Measurements from ENCODE around the gene SP140.
"Not testable (repeated sequence)": the region's sequence is repeated elsewhere in the genome, so short reads cannot be mapped to it uniquely, and the experiment has no call there.

Gene SP140

DNA sequence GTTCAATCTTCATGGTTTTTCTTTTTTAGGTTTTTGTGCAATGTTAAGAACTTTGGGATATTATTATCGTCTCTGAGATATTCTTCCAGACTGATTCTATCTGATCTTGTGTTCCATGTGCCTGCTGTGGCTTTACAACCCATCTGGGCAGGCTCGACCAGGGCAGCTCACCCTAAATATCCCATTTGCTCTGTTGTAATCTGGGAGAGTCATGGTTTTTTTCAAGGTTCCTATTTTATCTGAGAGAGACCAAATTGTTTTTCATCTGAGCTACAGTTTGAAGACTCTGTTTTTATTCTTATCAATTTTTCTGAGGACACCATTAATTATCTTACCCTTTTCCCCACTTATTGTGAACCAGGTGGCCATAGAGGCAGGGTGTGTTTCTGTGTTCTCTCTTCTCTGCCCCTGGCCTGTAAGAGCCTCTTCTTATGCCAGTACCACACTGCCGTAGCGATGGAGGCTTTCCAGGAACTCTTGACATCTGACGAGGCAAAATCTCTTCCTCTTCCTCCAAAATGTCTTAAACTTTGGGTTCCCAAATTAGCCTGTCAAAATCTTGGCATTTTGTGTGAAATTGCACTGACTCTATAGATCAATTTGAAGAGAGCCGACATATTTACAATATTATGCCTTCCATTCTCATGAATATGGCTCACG is 104.5 kb downstream of the SP140 start:
- DNase-seq (ENCODE audit: low read depth, low spot score) = no peak
- Histone ChIP-seq H3K4me3 (ENCODE audit: insufficient read length, low read depth) (no peak overlapping the region), H3K9ac (ENCODE audit: insufficient read length, low read depth) (no peak overlapping the region), H3K36me3 (ENCODE audit: insufficient read depth, insufficient read length, low read length) (no peaks in the 10 kb centered on the region), H3K4me1 (ENCODE audit: insufficient read depth, insufficient read length) (no peaks in the 10 kb centered on the region), H3K27me3 (ENCODE audit: insufficient read depth, insufficient read length) (no peaks in the 10 kb centered on the region), H3K9me3 (ENCODE audit: insufficient read depth, low read length) (no peaks in the 10 kb centered on the region; the same call in 1 of the 2 replicates)
- TF ChIP-seq YY1 (IDR thresholded peaks at IDR 0.05; ENCODE audit: insufficient read depth, insufficient read length) = no peak
- TF ChIP-seq ZNF274 (IDR thresholded peaks at IDR 0.05; ENCODE audit: low read depth, low read length) = no peak
- TF ChIP-seq SUZ12 (IDR thresholded peaks at IDR 0.05; ENCODE audit: extremely low read depth, insufficient read depth, insufficient read length) = no peak

DNA sequence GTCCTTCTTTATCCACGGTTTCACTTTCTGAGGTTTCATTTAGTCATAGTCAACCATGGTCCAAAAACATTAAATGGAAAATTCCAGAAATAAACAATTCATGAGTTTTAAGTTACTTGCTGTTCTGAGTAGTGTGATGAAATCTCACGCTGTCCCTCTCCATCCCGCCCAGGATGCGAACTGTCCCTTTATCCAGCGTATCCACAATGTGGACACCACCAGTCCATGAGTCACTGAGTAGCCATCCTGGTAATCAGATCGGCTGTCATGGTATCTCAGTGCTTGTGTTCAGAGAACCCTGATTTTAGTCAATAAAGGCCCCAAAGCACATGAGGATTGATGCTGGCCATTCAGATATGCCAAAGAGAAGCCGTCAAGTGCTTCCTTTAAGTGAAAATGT is 105.2 kb downstream of the SP140 start:
- Histone ChIP-seq H3K9me3 (ENCODE audit: insufficient read depth, low read length) (no peaks in the 10 kb centered on the region; the same call in 1 of the 2 replicates), H3K27me3 (ENCODE audit: insufficient read depth, insufficient read length) (no peaks in the 10 kb centered on the region), H3K4me1 (ENCODE audit: insufficient read depth, insufficient read length) (no peaks in the 10 kb centered on the region), H3K4me3 (ENCODE audit: insufficient read length, low read depth) (no peak overlapping the region), H3K9ac (ENCODE audit: insufficient read length, low read depth) (no peak overlapping the region), H3K36me3 (ENCODE audit: insufficient read depth, insufficient read length, low read length) (no peaks in the 10 kb centered on the region)
- TF ChIP-seq SUZ12 (IDR thresholded peaks at IDR 0.05; ENCODE audit: extremely low read depth, insufficient read depth, insufficient read length) = no peak
- no peak for TF ChIP-seq ZNF274 (IDR thresholded peaks at IDR 0.05; ENCODE audit: low read depth, low read length)
- TF ChIP-seq YY1 (IDR thresholded peaks at IDR 0.05; ENCODE audit: insufficient read depth, insufficient read length) = no peak
- no peak for DNase-seq (ENCODE audit: low read depth, low spot score)

DNA sequence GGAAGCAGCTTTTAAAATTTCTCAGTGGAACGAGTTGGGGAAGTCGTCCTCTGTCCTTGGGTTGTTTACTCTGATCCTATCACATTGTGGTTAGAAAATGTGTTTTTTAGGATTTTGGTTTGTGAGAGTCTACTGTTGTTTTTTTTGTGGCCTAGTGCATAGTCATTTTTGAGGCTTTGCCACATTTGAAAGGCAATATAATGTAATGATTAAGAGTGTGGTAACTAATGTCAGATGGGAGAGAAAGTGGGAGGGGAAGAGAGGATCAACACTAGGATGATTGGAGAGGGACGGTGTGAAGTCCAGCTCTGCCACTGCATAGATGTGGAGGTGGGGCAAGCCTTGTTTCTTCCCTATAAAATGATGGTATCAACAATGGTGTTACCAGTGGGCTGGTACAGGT is 109.9 kb downstream of the SP140 start:
- no peak for TF ChIP-seq ZNF274 (IDR thresholded peaks at IDR 0.05; ENCODE audit: low read depth, low read length)
- TF ChIP-seq YY1 (IDR thresholded peaks at IDR 0.05; ENCODE audit: insufficient read depth, insufficient read length) = no peak
- no peak for TF ChIP-seq SUZ12 (IDR thresholded peaks at IDR 0.05; ENCODE audit: extremely low read depth, insufficient read depth, insufficient read length)
- Histone ChIP-seq H3K9me3 (ENCODE audit: insufficient read depth, low read length) (no peaks in the 10 kb centered on the region; the same call in 1 of the 2 replicates), H3K36me3 (ENCODE audit: insufficient read depth, insufficient read length, low read length) (no peaks in the 10 kb centered on the region), H3K27me3 (ENCODE audit: insufficient read depth, insufficient read length) (no peaks in the 10 kb centered on the region), H3K9ac (ENCODE audit: insufficient read length, low read depth) (no peak overlapping the region), H3K4me3 (ENCODE audit: insufficient read length, low read depth) (no peak overlapping the region), H3K4me1 (ENCODE audit: insufficient read depth, insufficient read length) (no peaks in the 10 kb centered on the region)
- no peak for DNase-seq (ENCODE audit: low read depth, low spot score)

DNA sequence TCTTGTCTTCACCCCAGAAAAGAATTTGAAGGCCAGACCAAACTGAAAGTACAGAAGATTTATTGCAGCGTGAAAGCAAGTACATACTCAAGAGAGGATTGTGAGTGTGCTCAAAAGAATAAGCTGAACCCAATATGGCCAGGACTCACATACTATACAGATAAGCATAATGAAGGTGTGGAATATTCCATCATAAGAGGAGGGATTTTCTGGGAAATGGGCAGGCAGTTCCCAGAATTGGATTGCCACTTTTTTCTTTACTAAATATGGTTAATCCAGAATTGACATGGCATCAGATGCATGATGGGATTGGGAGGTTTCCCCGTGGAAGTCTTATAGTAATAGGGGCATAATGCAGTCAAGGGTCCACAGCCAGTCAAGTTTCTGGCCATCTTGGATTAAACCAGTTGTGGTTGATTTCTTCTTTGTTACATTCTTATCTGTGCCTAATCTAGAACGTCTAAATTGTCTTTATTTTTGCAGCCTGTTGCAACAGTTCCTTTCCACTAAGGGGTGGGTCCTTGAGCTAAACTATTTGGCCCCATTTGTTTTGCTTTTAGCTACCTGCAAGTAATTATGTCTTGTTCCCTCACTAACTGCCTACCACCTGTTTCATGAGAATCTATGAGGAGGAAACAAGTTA is 110.4 kb downstream of the SP140 start:
- no peak overlapping the region for H3K4me3 ChIP-seq (ENCODE audit: insufficient read length, low read depth)
- TF ChIP-seq SUZ12 (IDR thresholded peaks at IDR 0.05; ENCODE audit: extremely low read depth, insufficient read depth, insufficient read length) (no peak), YY1 (IDR thresholded peaks at IDR 0.05; ENCODE audit: insufficient read depth, insufficient read length) (no peak), ZNF274 (IDR thresholded peaks at IDR 0.05; ENCODE audit: low read depth, low read length) (no peak)
- no peaks in the 10 kb centered on the region for H3K36me3 ChIP-seq (ENCODE audit: insufficient read depth, insufficient read length, low read length)
- H3K4me1 ChIP-seq (ENCODE audit: insufficient read depth, insufficient read length) = no peaks in the 10 kb centered on the region
- H3K9ac ChIP-seq (ENCODE audit: insufficient read length, low read depth) = no peak overlapping the region
- DNase-seq (ENCODE audit: low read depth, low spot score) = no peak
- no peaks in the 10 kb centered on the region for H3K27me3 ChIP-seq (ENCODE audit: insufficient read depth, insufficient read length)
- no peaks in the 10 kb centered on the region; the same call in 1 of the 2 replicates for H3K9me3 ChIP-seq (ENCODE audit: insufficient read depth, low read length)

DNA sequence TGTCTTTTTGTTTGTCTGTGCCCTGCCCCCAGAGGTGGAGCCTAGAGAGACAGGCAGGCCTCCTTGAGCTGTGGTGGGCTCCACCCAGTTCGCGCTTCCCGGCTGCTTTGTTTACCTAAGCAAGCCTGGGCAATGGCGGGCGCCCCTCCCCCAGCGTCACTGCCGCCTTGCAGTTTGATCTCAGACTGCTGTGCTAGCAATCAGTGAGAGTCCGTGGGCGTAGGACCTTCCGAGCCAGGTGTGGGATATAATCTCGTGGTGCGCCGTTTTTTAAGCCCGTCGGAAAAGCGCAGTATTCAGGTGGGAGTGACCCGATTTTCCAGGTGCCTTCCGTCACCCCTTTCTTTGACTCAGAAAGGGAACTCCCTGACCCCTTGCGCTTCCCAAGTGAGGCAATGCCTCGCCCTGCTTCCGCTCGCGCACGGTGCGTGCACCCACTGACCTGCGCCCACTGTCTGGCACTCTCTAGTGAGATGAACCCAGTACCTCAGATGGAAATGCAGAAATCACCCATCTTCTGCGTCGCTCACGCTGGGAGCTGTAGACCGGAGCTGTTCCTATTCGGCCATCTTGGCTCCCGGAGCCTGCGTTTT is 116.5 kb downstream of the SP140 start:
- H3K4me1 ChIP-seq (ENCODE audit: insufficient read depth, insufficient read length); H3K27me3 ChIP-seq (ENCODE audit: insufficient read depth, insufficient read length); DNase-seq (ENCODE audit: low read depth, low spot score); H3K9ac ChIP-seq (ENCODE audit: insufficient read length, low read depth); H3K36me3 ChIP-seq (ENCODE audit: insufficient read depth, insufficient read length, low read length): not testable (repeated sequence)
- H3K9me3 ChIP-seq (ENCODE audit: insufficient read depth, low read length) = peaks cover 30% of the 10 kb centered on the region
- peak overlapping the region; percentile 34 for H3K4me3 ChIP-seq (ENCODE audit: insufficient read length, low read depth)

DNA sequence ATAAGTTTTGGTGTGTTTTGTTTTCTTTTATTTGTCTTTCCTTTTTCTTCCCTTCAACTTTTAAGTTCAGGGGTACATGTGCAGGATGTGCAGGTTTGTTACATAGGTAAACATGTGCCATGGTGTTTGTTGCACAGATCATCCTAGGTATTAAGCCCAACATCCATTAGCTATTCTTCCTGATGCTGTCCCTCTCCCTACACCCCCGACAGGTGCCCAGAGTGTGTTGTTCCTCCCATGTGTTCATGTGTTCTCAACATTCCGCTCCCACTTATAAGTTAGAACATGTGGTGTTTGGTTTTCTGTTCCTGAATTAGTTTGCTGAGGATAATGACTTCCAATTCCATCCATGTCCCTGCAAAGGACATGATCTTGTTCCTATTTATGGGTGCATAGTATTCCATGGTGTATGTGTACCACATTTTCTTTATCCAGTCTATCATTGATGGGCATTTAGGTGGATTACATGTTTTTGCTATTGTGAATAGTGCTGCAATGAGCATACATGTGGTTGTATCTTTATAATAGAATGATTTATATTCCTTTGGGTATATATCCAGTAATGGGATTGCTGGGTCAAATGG is 117.6 kb downstream of the SP140 start:
- H3K27me3 ChIP-seq (ENCODE audit: insufficient read depth, insufficient read length); H3K36me3 ChIP-seq (ENCODE audit: insufficient read depth, insufficient read length, low read length); H3K9ac ChIP-seq (ENCODE audit: insufficient read length, low read depth); DNase-seq (ENCODE audit: low read depth, low spot score); H3K4me1 ChIP-seq (ENCODE audit: insufficient read depth, insufficient read length): not testable (repeated sequence)
- H3K4me3 ChIP-seq (ENCODE audit: insufficient read length, low read depth) = peak overlapping the region; percentile 34
- peaks cover 35% of the 10 kb centered on the region for H3K9me3 ChIP-seq (ENCODE audit: insufficient read depth, low read length)

DNA sequence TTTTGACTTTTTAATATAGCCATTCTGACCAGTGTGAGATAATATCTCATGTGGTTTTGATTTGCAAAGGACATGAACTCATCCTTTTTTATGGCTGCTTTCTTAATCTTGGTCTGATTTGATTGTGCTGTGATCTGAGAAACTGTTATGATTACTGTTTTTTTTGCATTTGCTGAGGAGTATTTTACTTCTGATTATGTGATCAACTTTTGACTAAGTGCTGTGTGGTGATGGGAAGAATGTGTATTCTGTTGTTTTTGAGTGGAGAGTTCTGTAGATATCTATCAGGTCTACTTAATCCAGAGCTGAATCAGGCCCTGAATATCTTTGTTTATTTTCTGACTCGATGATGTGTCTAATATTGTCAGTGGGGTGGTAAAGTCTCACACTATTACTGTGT is 118.2 kb downstream of the SP140 start:
- TF ChIP-seq YY1 (IDR thresholded peaks at IDR 0.05; ENCODE audit: insufficient read depth, insufficient read length) (no peak), SUZ12 (IDR thresholded peaks at IDR 0.05; ENCODE audit: extremely low read depth, insufficient read depth, insufficient read length) (no peak), ZNF274 (IDR thresholded peaks at IDR 0.05; ENCODE audit: low read depth, low read length) (no peak)
- no peaks in the 10 kb centered on the region for H3K27me3 ChIP-seq (ENCODE audit: insufficient read depth, insufficient read length)
- H3K4me1 ChIP-seq (ENCODE audit: insufficient read depth, insufficient read length) = no peaks in the 10 kb centered on the region
- H3K9me3 ChIP-seq (ENCODE audit: insufficient read depth, low read length) = peaks cover 35% of the 10 kb centered on the region
- peaks cover 4% of the 10 kb centered on the region for H3K36me3 ChIP-seq (ENCODE audit: insufficient read depth, insufficient read length, low read length)
- H3K4me3 ChIP-seq (ENCODE audit: insufficient read length, low read depth) = no peak overlapping the region
- no peak overlapping the region for H3K9ac ChIP-seq (ENCODE audit: insufficient read length, low read depth)
- no peak for DNase-seq (ENCODE audit: low read depth, low spot score)

All from NT2/D1 (cell line).